HG03159 (cell line): ENCODE data around the gene CAMK4.

Experiments used
- ATAC-seq: cut with Tn5 transposase; IDR thresholded peaks from one replicate; pipeline ENCODE4 v1.9.1; 2021; ENCODE audit warnings: mild to moderate bottlenecking, moderate library complexity; ENCODE audit not compliant: unreplicated experiment

The CAMK4 gene

GRCh38 chr5:111223787-111224560 is at the start of gene CAMK4:
Gene CAMK4 (plus strand): TSS chr5:111224384. CDS start chr5:111224484, 100 bp downstream.
- ATAC-seq: peak; percentile 70

GRCh38 chr5:111183064-111183463 is 41.1 kb upstream of the CAMK4 start:
- no peak for ATAC-seq

GRCh38 chr5:111187079-111187478 is 37.1 kb upstream of the CAMK4 start:
- no peak for ATAC-seq

GRCh38 chr5:111194053-111194452 is 30.1 kb upstream of the CAMK4 start:
- ATAC-seq: no peak

GRCh38 chr5:111194925-111195324 is 29.3 kb upstream of the CAMK4 start:
- ATAC-seq: no peak

GRCh38 chr5:111197523-111197922 is 26.7 kb upstream of the CAMK4 start:
- ATAC-seq: no peak

- ATAC-seq: no peak
Observed at GRCh38 chr5:111198281-111198966, 25.8 kb upstream of the CAMK4 start.

- no peak for ATAC-seq
Observed at GRCh38 chr5:111200828-111201227, 23.4 kb upstream of the CAMK4 start.

GRCh38 chr5:111201705-111202104 is 22.5 kb upstream of the CAMK4 start:
- peak; percentile 48 for ATAC-seq

GRCh38 chr5:111211341-111211740 is 12.8 kb upstream of the CAMK4 start:
- peak; percentile 91 for ATAC-seq

GRCh38 chr5:111214052-111214742 is 10.0 kb upstream of the CAMK4 start:
- ATAC-seq: no peak

GRCh38 chr5:111215971-111216370 is 8.2 kb upstream of the CAMK4 start:
- no peak for ATAC-seq

- no peak for ATAC-seq
Observed at GRCh38 chr5:111221139-111221538, 3.0 kb upstream of the CAMK4 start.

- peak; percentile 2 for ATAC-seq
Observed at GRCh38 chr5:111223101-111223786, 940 bp upstream of the CAMK4 start.

GRCh38 chr5:111224561-111225345 is 569 bp downstream of the CAMK4 start:
- peak; percentile 39 for ATAC-seq

GRCh38 chr5:111225926-111226325 is 1.7 kb downstream of the CAMK4 start:
- no peak for ATAC-seq

GRCh38 chr5:111226556-111226955 is 2.4 kb downstream of the CAMK4 start:
- no peak for ATAC-seq

- no peak for ATAC-seq
Observed at GRCh38 chr5:111227226-111227782, 3.1 kb downstream of the CAMK4 start.

GRCh38 chr5:111227801-111228200 is 3.6 kb downstream of the CAMK4 start:
- no peak for ATAC-seq
